DLD1 (cell line): Measurements from ENCODE around the gene MACROD2.

ENCODE experiments used
- in situ Hi-C: cut with HindIII; loops from 2 replicates; pipeline ENCODE4 v1.10.0; 2017; ENCODE audit warnings: low sequenced_read_pairs

The MACROD2 gene

DNA sequence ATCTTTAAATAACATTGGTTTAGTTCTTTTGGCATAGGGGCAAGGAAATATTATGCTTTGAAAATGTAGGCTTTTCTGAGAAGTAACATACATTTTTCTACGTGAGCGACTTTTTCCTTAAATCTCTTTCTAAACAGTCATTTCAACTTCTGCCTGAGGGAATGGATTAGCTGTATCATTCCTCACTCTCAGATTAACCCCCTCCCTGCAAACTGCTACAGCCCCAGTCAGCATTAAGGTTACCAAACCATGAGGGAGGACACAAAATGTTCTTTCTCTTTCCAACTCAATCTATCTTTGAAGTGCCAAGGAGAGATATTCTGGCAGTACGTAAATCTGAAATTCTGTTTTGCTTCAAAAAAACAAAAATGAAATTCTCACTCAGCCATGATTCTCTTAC lies 573.4 kb downstream of the MACROD2 start:
- in situ Hi-C loops, result no loop called here

- in situ Hi-C loops, result no loop called here
These were observed 574.3 kb downstream of the MACROD2 start for GRCh38 chr20:14569641-14570040.

GRCh38 chr20:14570811-14571210 lies 575.5 kb downstream of the MACROD2 start:
- in situ Hi-C loops, result no loop called here

- in situ Hi-C loops, result no loop called here
These were observed 578.4 kb downstream of the MACROD2 start for GRCh38 chr20:14573676-14574075.

DNA sequence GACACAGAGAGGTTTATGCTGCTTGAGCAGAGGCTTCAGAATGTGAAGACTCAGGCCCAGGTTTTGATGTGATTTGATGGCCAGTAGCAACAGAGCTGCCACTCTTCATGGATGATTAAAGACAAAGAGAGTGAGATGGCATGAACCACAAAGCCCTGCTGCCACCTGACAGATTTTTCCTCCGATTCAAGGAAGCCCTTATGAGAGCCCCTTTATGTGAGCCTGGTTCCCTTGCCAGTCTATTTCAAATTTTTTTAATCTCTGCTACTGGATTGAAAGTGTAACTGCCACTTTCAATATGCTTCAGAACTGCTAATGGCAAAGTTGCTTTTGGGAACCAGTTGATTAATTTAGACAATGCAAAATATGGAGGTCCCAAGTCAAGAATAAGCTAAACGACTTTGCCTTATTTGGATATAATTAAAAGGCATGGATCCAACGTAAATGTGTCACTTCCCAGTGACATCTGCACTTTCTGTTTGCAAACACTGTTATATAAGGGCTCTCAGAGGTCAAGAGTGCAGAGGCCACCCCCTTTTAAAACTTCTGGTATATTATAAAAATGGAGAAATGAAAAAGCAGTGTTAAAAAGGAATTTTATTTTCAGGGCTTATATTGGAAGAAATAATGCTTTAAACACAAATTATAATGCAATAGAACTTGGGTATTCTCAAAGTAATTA lies 581.0 kb downstream of the MACROD2 start:
- in situ Hi-C loops, result no loop called here

DNA sequence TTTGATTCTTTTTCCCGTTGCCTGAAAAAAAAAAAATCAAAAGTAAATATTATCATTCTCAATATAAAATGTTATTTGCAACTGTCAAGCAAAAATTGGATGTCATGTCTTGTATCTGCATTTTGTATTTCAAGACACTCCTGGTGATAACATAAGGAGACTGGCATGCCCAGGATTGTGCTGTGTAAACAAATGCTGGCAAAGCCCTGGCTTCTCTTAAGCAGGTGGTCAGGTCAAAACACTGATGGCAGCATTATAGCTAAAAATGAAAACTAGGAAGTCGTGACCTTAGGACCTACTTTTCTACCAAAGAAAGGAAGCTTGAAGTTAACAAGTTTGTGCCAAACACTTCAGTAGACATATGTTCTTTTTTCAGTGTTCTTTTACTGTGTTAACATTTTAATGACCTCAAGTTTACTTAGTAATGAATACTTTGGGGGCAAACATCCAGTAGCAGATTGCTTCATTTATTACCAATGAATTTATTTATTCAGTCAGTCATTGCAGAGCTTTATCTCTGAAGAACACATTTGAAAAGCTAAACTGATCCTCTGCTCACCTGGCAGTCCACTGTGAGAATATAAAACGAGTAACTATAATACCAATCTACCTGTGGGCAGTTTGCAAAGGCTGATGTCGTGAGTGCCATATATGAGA lies 585.2 kb downstream of the MACROD2 start:
- in situ Hi-C loops, result loop anchor here (5.0 kb wide), 1 partner anchor 68 kb away; no protein-coding TSS in a partner anchor

DNA sequence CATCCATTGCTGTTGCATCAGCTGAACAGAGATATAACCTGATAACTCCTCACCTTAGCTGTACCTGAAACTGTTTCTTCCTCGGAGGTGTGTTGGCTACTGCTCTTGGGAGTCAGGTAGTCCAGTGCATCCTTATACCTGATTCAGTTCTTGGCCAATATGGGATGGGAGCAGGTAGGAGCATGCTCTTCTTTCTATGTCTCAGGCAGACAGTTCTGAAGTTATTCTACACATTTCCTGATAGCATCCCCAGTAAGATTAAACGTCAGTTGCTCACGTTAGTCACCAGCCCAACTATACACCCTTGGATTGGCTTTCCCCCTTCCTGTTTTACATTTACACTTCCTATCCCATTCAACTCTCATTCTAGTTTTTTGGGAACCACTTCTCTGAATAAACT lies 586.4 kb downstream of the MACROD2 start:
- in situ Hi-C loops, result loop anchor here (5.0 kb wide), 1 partner anchor 69 kb away; no protein-coding TSS in a partner anchor

DNA sequence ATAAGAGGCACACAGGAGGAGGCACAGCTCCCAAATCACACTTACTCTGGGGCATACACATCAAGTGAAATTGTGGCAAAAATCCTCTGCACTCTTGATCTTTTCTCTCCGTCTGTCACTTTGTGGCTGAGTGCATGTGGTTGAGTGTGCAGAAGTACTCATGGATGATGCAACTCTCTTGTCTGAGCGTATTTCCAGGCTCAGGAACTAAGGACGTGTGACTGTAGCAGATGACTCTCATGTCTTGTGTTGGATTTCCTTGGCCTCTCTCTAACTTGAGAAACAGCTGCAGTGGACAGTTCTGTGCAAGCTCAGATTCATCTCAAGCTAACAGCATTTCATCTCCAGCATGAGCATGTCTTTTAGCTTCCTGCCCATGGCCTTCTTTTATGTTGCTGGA lies 587.5 kb downstream of the MACROD2 start:
- in situ Hi-C loops, result loop anchor here (5.0 kb wide), 1 partner anchor 71 kb away; no protein-coding TSS in a partner anchor

DNA sequence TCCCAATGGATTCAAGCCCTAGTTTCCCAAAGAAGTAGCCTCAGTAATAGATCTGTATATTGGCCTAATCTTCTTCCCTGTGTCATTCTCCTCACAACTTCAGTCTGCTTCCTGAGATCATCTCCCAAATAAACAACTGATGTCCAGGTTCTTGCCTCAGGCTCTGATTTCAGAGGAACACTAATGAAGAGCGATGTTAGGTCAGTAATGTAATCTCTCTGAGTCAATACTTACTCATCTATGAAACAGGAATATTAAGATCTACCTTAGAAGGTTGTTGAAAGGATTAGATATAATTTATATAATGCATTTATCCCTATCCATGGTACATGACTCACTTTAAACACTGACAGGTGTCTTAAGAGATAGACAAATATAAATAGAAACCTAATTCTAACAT lies 588.1 kb downstream of the MACROD2 start:
- in situ Hi-C loops, result loop anchor here (5.0 kb wide), 1 partner anchor 71 kb away; no protein-coding TSS in a partner anchor

GRCh38 chr20:14589383-14589782 lies 594.1 kb downstream of the MACROD2 start:
- in situ Hi-C loops, result no loop called here

DNA sequence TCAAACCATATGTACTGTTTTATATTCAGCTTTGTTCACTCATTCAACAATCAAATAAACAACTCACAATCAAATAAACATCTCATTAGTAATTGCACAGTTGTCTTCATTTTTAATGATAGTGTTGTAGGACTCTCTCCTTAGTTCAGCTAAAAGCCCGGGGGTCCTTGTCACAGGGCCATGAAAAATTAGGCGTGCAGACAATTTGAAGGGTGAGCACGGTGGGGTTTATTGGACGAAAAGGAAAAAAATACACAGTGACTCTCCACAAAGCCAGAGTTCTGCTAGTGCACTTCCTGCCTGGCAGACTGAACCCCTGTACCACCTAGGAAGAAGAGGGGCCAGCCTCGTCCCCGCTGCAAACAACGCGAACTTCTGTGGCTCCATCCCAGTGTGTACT lies 599.7 kb downstream of the MACROD2 start:
- in situ Hi-C loops, result no loop called here

DNA sequence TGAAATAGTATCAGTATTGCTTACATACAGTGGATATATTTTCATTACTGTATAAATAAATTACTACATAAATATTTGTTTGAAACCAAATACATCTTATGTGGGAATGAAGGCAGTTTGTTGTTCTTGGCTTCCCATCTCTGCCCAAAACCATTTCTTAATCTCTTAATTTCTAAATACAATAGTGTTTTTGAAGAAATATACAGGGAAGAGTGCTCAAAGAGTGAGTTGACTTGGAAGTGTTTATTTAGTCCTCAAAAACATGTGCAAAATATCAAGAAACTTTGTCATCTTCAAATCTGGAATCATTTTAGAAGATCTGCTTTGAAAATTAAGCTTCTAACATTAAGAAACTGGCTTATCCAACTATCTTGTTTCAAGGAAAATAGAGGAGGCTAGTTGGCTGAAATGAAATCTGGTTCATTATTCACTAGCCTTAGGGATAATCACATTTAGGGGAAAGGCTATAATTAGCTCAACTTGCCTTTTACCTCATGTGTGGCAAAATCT lies 601.9 kb downstream of the MACROD2 start:
- in situ Hi-C loops, result no loop called here

GRCh38 chr20:14599613-14600012 lies 604.3 kb downstream of the MACROD2 start:
- in situ Hi-C loops, result no loop called here

DNA sequence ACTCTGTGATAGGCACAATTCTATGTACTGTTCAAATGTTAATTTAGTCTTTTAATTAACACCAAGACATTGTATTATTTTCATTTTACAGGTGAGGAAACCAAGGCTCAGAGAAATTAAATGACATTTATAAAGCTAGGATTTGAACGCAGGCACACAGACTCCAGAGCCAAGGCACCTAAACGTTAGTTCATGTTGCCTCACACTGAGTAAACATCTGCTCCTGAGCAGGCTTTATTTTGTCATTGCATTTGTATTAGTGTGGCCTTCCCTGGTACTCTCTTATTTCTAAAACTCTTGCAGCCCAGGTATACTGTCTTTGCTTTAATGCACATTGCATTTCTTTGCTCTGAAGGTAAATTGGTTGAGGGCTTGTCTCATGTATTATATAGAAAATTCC lies 605.2 kb downstream of the MACROD2 start:
- in situ Hi-C loops, result no loop called here

DNA sequence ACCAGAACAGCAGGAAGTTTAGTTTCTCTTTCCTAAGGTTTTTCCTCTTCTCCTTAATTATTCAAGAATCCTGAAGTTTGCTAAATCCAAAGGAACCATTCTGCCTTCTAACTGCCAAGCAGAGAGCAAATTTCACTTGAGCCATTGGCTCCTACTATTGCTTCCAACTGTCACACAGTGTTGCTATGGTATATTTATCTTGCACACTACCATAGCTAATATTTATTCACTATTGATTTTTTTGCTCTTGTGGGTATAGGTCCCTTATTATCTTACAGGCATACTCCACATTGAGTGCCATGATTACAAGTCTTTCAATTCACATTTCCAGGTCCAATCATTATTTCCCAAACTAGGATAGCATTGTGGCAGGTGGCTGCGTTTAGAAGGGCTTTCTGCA lies 608.8 kb downstream of the MACROD2 start:
- in situ Hi-C loops, result no loop called here

DNA sequence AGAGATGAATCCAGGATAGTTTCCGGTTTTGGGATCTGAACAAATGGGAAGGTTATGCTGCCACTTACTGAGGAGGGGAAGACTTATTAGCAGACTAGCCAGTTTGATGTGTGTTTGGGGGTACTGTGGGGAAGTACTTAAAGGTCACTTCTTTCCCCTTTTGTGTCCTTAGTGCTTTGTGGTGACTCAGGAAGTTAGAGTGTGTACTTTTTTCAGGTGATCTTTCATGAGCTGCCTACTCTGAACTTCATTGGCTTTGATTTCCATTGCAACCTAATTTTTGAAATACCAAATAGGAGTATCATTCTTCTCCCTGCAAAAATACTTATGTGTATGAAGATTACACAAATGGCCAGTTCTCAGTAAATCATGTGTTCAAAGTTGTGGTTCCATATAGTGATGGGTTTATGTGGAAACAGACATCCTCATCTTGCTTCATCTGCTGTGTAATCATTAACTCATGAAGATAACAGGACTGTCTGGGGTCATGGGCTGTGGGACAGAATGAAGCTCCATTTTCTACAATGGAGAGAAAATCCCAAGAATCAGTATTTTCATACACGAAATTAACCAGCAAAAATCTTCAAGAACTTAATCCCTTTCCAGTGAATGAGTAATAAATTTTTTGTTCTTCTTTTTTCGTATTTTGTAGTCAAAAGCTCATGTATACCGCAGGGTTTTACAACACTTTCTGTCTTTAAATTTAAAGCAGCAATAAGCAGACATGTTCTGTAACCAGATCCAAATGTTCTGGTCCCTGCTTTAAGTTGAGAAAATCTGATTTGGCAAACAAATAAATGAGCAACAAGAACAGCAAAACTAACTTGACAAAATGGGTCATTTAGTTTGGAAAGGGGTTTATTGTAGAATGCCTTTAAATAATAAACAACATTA lies 614.3 kb downstream of the MACROD2 start:
- in situ Hi-C loops, result no loop called here

DNA sequence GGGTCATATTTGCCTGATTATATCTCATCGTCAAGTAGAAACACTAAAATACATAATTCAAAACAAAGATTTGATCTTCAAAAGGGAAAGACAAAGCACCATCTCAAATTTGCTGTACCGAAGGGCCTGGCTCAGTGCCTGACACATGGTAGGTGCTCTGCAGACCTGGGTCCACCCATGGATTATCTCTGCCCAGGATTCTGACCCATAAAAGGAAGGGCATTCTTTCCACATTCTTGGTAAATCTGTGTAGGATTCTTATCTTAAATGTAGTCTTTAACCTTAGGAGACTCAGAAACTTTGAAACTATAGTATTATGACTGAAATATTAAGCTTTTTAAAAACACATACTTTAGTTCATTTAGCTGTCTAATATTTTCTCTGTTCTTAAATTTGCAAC lies 616.2 kb downstream of the MACROD2 start:
- in situ Hi-C loops, result no loop called here

DNA sequence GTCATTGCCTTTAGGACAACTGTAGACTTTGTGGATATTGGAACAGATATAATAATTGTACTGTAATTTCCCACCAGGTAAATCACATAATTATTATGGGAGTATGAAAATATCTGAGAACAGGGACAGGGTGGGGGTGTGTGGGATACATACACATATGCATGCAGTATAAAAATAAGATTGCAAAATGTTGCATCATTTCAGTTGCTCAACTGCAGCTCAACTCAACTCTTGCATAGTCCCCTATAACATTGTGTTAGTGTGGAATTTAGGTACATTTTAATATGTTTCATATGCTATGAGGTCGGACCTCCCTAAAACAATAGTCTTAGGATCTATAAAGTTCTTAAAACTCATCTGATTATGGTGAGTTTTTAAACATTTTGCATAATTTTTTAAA lies 617.1 kb downstream of the MACROD2 start:
- in situ Hi-C loops, result no loop called here

DNA sequence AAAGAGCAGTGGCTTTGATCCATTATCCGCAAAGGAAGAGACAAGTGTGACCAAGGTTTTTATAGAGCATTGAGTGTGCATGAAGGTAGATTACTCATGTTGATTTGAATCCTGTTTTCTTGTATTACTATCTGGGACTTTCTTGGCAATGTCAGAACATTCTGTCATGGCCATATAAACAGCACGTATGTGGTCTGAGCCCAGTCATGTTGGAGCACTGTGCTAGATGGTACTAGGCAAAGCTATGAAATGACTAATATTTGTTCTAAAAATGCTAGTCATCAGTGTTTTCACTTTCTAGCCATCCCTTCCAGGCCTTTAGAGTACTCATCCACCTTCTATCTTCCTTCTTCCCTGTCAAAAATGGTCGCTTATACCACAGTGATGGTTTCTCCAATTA lies 620.7 kb downstream of the MACROD2 start:
- in situ Hi-C loops, result no loop called here

GRCh38 chr20:14617123-14617522 lies 621.8 kb downstream of the MACROD2 start:
- in situ Hi-C loops, result no loop called here

DNA sequence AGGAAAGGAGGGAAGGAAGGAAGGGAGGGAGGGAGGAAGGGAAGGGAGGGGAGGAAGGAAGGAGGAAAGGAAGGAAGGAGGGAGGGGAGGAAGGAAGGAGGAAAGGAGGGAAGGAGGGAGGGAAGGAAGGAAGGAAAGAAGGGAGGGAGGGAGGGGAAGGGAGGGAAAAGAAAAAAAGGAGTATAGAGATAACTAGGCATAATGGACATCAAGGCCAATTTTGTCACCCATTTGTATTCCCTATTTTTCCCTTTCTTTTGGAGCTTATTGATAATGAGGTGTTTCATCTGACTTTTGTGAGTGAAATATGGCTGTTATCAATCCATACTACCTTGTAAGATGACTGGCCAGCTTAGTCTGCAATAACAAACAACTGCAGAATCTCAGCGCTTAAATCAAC lies 624.1 kb downstream of the MACROD2 start:
- in situ Hi-C loops, result no loop called here
